ENCODE data around the gene CD7. TPM values are rescaled to one million over a fixed set of nuclear protein-coding genes. Genes with fewer than 3 reads are reported as not detected.
A peak's percentile ranks its signal among the peaks of the same experiment; 100 is the strongest.

CD7 gene
- total and polyA plus RNA-seq, 3 experiments from 2014 or later: 186 to 193 (median 190) TPM

DNA sequence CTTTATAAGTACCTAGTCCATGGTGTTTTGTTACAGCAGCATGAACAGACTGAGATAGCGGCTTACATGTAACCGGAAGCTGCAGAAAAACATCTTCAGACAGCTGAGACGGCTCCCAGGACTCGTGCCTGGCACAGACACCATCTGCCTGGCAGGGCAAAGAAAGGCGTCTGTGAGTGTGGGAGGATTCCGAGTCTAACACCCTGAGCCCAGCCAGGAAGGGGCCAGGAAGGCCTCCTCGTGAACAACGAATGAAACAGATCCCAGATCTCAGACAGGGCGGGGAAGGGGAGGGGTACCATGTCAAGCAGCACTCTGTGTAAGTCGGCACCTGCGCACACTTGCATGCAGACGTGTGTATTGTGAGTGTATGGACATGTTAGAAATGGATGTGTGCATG, 39.6 kb downstream of the CD7 start:
- H3K4me1 ChIP-seq (ENCODE audit: insufficient read depth, low read length): peaks cover 24% of the 10 kb centered on the region
- no peak overlapping the region for H3K27ac ChIP-seq (ENCODE audit: low read depth, low read length)
- ChIA-PET POLR2A (no interaction called here), CTCF (no interaction called here)
- no peaks in the 10 kb centered on the region for H3K27me3 Mint-ChIP-seq
- H3K4me3 ChIP-seq (ENCODE audit: low read length): no peak overlapping the region
- H3K36me3 ChIP-seq (ENCODE audit: insufficient read depth, low read length): no peaks in the 10 kb centered on the region
- H3K4me3 Mint-ChIP-seq: no peak overlapping the region
- no peaks in the 10 kb centered on the region for H3K9me3 Mint-ChIP-seq
- H3K36me3 Mint-ChIP-seq: peaks cover 0 to 2% (median 0%) of the 10 kb centered on the region in 3 donors
- no peak for DNase-seq
- no peaks in the 10 kb centered on the region for H3K9me3 ChIP-seq (ENCODE audit: low read length)
- no peaks in the 10 kb centered on the region for H3K27me3 ChIP-seq (ENCODE audit: insufficient read depth, low read length, poor library complexity, severe bottlenecking)
- peaks cover 14 to 18% (median 14%) of the 10 kb centered on the region in 3 donors for H3K4me1 Mint-ChIP-seq
- H3K27ac Mint-ChIP-seq: no peak overlapping the region

DNA sequence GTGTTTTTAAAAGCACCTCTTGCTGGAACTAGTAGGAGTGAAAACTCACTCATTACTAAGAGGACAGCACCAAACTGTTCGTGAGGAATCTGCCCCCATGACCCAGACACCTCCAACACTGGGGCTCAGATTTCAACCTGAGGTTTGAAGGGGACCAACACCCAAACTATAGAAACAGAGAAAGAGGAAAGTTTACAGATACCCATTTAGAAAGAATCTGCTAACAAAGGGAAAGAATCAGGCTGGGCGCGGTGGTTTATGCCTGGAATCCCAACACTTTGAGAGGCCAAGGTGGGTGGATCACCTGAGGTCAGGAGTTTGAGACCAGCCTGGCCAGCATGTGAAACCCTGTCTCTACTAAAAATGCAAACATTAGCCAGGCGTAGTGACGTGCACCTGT, 40.5 kb downstream of the CD7 start:
- H3K27me3 ChIP-seq (ENCODE audit: insufficient read depth, low read length, poor library complexity, severe bottlenecking): no peaks in the 10 kb centered on the region
- Mint-ChIP-seq H3K27me3 (peaks cover 0 to 1% of the 10 kb centered on the region in 2 donors), H3K27ac (no peak overlapping the region), H3K4me1 (peaks cover 17 to 21% (median 20%) of the 10 kb centered on the region in 3 donors), H3K9me3 (no peaks in the 10 kb centered on the region), H3K4me3 (no peak overlapping the region), H3K36me3 (peaks cover 0 to 8% (median 4%) of the 10 kb centered on the region in 3 donors)
- no peak overlapping the region for H3K27ac ChIP-seq (ENCODE audit: low read depth, low read length)
- H3K4me3 ChIP-seq (ENCODE audit: low read length): no peak overlapping the region
- DNase-seq: no peak
- CTCF ChIA-PET: interaction anchor here (0.8 kb wide), 1 partner anchor 41 kb away, joined by 3 read pairs; no protein-coding TSS in a partner anchor
- no peaks in the 10 kb centered on the region for H3K9me3 ChIP-seq (ENCODE audit: low read length)
- H3K36me3 ChIP-seq (ENCODE audit: insufficient read depth, low read length): peaks cover 4% of the 10 kb centered on the region
- POLR2A ChIA-PET: no interaction called here
- H3K4me1 ChIP-seq (ENCODE audit: insufficient read depth, low read length): peaks cover 22% of the 10 kb centered on the region

DNA sequence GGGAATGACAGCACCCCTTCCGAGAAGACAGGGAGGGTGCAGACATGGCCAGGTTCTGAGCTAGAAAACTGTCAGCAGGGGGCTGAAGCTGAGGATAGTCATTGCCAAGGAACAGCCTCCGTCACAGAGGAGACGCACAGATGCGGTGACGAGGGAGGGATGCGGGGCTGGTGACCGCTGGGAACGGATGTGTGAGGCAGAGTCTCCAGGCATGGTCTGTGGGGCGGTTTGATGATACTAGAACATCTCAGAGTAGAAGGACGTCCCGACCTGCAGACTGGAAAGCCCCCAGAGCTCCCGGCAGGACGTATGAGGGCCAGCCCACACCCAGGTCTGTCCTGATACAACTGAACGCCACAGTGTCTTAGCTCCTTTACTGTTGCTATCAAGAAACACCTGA, 42.1 kb downstream of the CD7 start:
- H3K9me3 ChIP-seq (ENCODE audit: low read length): no peaks in the 10 kb centered on the region
- Mint-ChIP-seq H3K36me3 (peaks cover 1 to 24% (median 5%) of the 10 kb centered on the region in 3 donors), H3K9me3 (no peaks in the 10 kb centered on the region), H3K27me3 (peaks cover 0 to 1% of the 10 kb centered on the region in 2 donors), H3K4me3 (no peak overlapping the region), H3K4me1 (peaks cover 21 to 23% (median 23%) of the 10 kb centered on the region in 3 donors), H3K27ac (peak overlapping the region in 4 of 8 donors; percentile 32 to 74 (median 63))
- peaks cover 12% of the 10 kb centered on the region for H3K36me3 ChIP-seq (ENCODE audit: insufficient read depth, low read length)
- H3K27me3 ChIP-seq (ENCODE audit: insufficient read depth, low read length, poor library complexity, severe bottlenecking): no peaks in the 10 kb centered on the region
- ChIA-PET POLR2A (no interaction called here), CTCF (interaction anchor here (0.9 to 1.5 kb wide), 2 partner anchors 17 to 23 kb away, joined by 3 to 6 read pairs; no protein-coding TSS in a partner anchor)
- H3K4me3 ChIP-seq (ENCODE audit: low read length): no peak overlapping the region
- peaks cover 27% of the 10 kb centered on the region for H3K4me1 ChIP-seq (ENCODE audit: insufficient read depth, low read length)
- no peak for DNase-seq
- H3K27ac ChIP-seq (ENCODE audit: low read depth, low read length): no peak overlapping the region

DNA sequence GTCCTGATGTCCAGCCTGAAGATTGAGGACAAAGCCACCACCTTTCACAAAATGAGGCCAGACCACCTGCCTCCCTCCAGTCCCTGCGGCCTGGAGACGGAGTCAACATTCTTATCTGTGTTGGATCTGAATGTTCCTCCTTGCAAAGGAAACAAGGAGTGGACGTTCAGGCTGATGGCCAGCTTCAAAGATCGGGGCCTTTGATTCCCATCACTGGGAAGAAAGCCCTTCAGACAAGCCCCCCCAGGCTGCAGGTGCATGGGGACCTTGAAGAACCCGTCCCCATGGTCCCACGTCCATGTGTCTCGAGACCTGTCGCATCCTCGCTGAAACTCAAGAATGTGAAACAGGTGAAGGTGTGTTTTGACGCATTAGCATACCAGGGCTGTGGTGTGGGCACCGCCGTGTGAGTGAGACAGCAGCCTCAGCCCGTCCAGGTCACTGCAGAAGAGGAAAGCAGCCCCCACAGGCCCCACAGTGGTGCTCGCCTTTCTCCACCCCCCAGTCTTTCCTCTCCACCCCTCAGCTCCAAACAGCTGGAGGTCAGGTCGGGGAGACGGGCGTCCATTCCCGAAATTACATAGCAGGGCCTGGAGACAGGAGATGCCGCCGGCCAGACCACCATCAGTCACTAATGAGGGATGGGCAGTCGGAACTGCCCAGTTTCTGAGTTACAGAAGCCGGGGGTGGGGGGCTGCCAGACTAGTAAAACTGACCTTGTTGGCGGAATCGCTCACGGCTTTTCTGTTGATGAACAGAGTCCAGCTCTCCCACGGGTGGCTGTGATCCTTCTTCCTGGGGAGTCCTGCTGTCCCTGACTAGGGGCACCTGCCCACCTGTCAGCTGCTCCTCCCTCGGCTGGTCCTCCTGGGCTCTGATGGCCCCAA, 43.0 kb downstream of the CD7 start:
- POLR2A ChIA-PET: interaction anchor here (0.6 to 1.4 kb wide), 7 partner anchors 9 to 252 kb away, joined by 3 to 7 read pairs (median 3); partner anchors contain the start of gene CENPX
- Histone ChIP-seq H3K27me3 (ENCODE audit: insufficient read depth, low read length, poor library complexity, severe bottlenecking) (no peaks in the 10 kb centered on the region), H3K4me1 (ENCODE audit: insufficient read depth, low read length) (peaks cover 37% of the 10 kb centered on the region), H3K4me3 (ENCODE audit: low read length) (peak overlapping the region; percentile 55), H3K36me3 (ENCODE audit: insufficient read depth, low read length) (peaks cover 12% of the 10 kb centered on the region), H3K27ac (ENCODE audit: low read depth, low read length) (peak overlapping the region; percentile 76), H3K9me3 (ENCODE audit: low read length) (no peaks in the 10 kb centered on the region)
- peaks cover 0 to 1% of the 10 kb centered on the region in 2 donors for H3K27me3 Mint-ChIP-seq
- peaks cover 30 to 32% (median 32%) of the 10 kb centered on the region in 3 donors for H3K4me1 Mint-ChIP-seq
- peak overlapping the region in 7 of 8 donors; percentile 29 to 98 (median 75) for H3K27ac Mint-ChIP-seq
- no peaks in the 10 kb centered on the region for H3K9me3 Mint-ChIP-seq
- H3K36me3 Mint-ChIP-seq: peaks cover 6 to 33% (median 8%) of the 10 kb centered on the region in 3 donors
- peak overlapping the region in 6 of 7 donors; percentile 44 to 98 (median 91) for H3K4me3 Mint-ChIP-seq
- CTCF ChIA-PET: interaction anchor here (0.9 to 1.4 kb wide), 3 partner anchors 18 to 38 kb away, joined by 3 to 4 read pairs (median 3); no protein-coding TSS in a partner anchor
- no peak for DNase-seq

DNA sequence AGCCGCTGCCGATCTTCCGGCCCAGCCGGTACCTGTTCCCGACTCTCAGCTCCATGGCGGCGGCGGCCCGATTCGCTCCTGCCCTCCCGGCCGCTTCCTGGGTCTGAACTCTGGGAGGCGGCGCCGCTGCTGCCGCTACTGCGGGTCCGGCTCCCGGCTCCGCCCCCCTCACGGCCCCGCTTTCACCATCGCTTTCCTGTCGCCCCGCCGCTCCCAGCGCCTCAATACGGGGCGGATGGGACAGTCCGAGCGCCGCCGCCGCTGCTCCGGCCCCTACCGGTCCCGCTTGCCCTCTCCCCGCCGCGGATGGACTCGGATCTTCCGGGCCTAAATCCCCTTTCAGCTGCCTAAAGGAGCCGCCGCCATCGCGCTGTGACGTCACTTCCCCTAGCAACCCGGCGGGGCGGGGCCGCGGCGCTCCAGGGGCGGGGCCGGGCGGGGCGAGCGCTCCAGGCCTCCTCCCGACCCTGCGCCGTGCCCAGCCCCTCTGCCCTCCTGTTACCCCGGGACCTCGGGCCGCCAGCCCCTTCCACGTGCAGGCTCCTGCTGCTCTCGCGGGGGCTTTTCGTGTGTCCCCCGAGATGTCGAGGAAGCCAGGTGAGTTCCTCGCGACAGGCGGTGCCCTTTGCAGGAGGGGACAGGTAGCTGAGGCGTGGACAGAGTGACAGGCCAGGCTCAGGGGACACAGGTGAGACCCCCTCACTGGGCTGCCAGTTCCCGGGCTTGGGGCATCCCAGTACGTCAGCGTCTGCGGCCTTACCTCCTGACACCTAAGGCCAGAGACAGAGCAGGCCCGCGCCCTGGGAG, 43.9 kb downstream of the CD7 start, which contains the start of gene CSNK1D:
CSNK1D (minus strand) TSS at position 374 of the 807 bp plus-strand sequence; CDS start at position 55, 319 bp downstream.
- ChIA-PET CTCF (interaction anchor here (1.0 to 1.4 kb wide), 3 partner anchors 24 to 44 kb away, joined by 3 to 4 read pairs (median 3); partner anchors contain the start of gene CD7), POLR2A (interaction anchor here (0.6 to 1.4 kb wide), 8 partner anchors 9 to 251 kb away, joined by 3 to 7 read pairs (median 3); partner anchors contain the start of gene CENPX)
- H3K4me1 Mint-ChIP-seq: peaks cover 39 to 41% (median 39%) of the 10 kb centered on the region in 3 donors
- peaks cover 0 to 1% of the 10 kb centered on the region in 2 donors for H3K27me3 Mint-ChIP-seq
- Histone ChIP-seq H3K36me3 (ENCODE audit: insufficient read depth, low read length) (peaks cover 12% of the 10 kb centered on the region), H3K9me3 (ENCODE audit: low read length) (no peaks in the 10 kb centered on the region), H3K4me1 (ENCODE audit: insufficient read depth, low read length) (peaks cover 45% of the 10 kb centered on the region), H3K4me3 (ENCODE audit: low read length) (peak within 1 kb of the TSS; percentile 68), H3K27me3 (ENCODE audit: insufficient read depth, low read length, poor library complexity, severe bottlenecking) (no peaks in the 10 kb centered on the region), H3K27ac (ENCODE audit: low read depth, low read length) (peak within 1 kb of the TSS; percentile 76)
- H3K4me3 Mint-ChIP-seq: peak within 1 kb of the TSS; percentile 85 to 98 (median 95)
- DNase-seq: peak; percentile 87 to 93 (median 92)
- no peaks in the 10 kb centered on the region for H3K9me3 Mint-ChIP-seq
- peaks cover 6 to 40% (median 8%) of the 10 kb centered on the region in 3 donors for H3K36me3 Mint-ChIP-seq
- H3K27ac Mint-ChIP-seq: peak within 1 kb of the TSS; percentile 90 to 99 (median 98)

DNA sequence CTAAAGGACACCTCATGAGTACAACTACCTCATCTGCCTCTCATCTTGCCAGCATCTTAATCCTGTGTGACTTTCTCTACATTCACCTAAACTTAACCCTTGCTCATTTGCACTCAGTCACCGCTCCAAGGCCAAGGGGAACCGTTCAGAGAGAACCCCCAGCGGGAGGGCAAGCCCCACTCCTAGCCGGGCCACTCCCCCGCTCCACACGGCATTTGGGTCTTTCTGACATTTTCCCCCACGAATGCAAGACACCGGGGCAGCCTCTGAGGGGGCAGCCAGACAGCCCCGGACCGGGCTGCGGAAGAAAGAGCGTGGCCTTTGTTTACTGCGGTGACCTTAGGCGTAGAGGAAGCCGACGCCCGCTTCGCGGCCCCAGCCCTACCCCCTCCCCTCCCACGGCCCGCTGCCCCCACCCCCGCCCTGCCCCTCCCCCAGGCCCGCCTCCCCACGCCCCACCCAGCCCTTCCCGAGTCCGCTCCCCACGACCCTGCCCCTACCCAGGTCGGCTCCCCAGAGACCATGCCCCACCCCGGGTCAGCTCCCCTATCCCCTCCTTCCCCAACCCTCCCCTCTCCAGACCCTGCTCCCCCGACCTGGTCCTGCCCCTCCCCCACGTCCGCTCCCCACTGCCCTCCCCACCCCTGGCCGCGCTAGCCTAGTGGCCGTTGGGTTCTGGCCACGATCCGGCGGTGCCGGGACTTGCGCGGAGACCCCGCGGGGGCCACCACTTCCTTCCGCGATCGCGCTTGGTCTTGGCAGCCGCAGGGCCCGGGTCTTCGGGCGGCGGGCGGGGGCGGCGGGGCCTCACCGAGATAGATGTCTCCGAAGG, 44.7 kb downstream of the CD7 start:
- peaks cover 47 to 49% (median 47%) of the 10 kb centered on the region in 3 donors for H3K4me1 Mint-ChIP-seq
- Histone ChIP-seq H3K9me3 (ENCODE audit: low read length) (no peaks in the 10 kb centered on the region), H3K27ac (ENCODE audit: low read depth, low read length) (peak overlapping the region; percentile 76), H3K4me1 (ENCODE audit: insufficient read depth, low read length) (peaks cover 53% of the 10 kb centered on the region), H3K36me3 (ENCODE audit: insufficient read depth, low read length) (peaks cover 20% of the 10 kb centered on the region), H3K4me3 (ENCODE audit: low read length) (peak overlapping the region; percentile 68), H3K27me3 (ENCODE audit: insufficient read depth, low read length, poor library complexity, severe bottlenecking) (no peaks in the 10 kb centered on the region)
- DNase-seq: peak; percentile 23 to 61 (median 37)
- ChIA-PET POLR2A (interaction anchor here (0.6 to 1.4 kb wide), 5 partner anchors 26 to 250 kb away, joined by 3 to 7 read pairs (median 4); partner anchors contain the start of gene CENPX), CTCF (interaction anchor here (1.0 to 1.3 kb wide), 2 partner anchors 25 to 45 kb away, joined by 3 read pairs; partner anchors contain the start of gene CD7)
- no peaks in the 10 kb centered on the region for H3K9me3 Mint-ChIP-seq
- H3K27me3 Mint-ChIP-seq: peaks cover 0 to 1% of the 10 kb centered on the region in 2 donors
- H3K36me3 Mint-ChIP-seq: peaks cover 6 to 48% (median 8%) of the 10 kb centered on the region in 3 donors
- peak overlapping the region; percentile 85 to 98 (median 95) for H3K4me3 Mint-ChIP-seq
- H3K27ac Mint-ChIP-seq: peak overlapping the region; percentile 90 to 99 (median 98)
